MCF 10A (cell line): Measurements from ENCODE around the gene LMNTD1. TPM values are rescaled to one million over a fixed set of nuclear protein-coding genes. Genes with fewer than 3 reads are reported as not detected.

Experiments
- BruUV-seq: library from RNA; stranded (reverse); fragments of 400-500 nt; replicated peaks from 2 replicates; lab custom pipeline; 2021; lab: Mats Ljungman, UMichigan
- CTCF ChIA-PET: fragments of 300-600 bp; sonication (Branson Sonifier 250); formaldehyde crosslinking; extraction: SDS; loops from one replicate; lab custom pipeline; 2021; ENCODE audit warnings: antibody characterized with exemption, inconsistent platforms; lab: Yijun Ruan, JAX
- POLR2A ChIA-PET: fragments of 300-600, 350-650 bp; sonication (Branson Sonifier 250); formaldehyde crosslinking; extraction: SDS; loops from one replicate; lab custom pipeline; 2020; ENCODE audit warnings: antibody characterized with exemption, inconsistent platforms; lab: Yijun Ruan, JAX
- DNase-seq: peaks from one replicate; pipeline ENCODE4 v3.0.0-alpha.2; 2018; ENCODE audit not compliant: unreplicated experiment
- H3K27ac Mint-ChIP-seq: one replicate; pipeline ENCODE4 v1.8.0; 2022; ENCODE audit warnings: mild to moderate bottlenecking, low read depth, mixed read lengths; ENCODE audit not compliant: unreplicated experiment
- H3K27me3 Mint-ChIP-seq: one replicate; pipeline ENCODE4 v1.8.0; 2022; ENCODE audit warnings: mixed read lengths; ENCODE audit not compliant: insufficient read depth, unreplicated experiment
- H3K36me3 Mint-ChIP-seq: one replicate; pipeline ENCODE4 v1.8.0; 2022; ENCODE audit warnings: mild to moderate bottlenecking, moderate library complexity, mixed read lengths; ENCODE audit not compliant: insufficient read depth, unreplicated experiment
- H3K4me1 Mint-ChIP-seq: one replicate; pipeline ENCODE4 v1.8.0; 2022; ENCODE audit warnings: mixed read lengths; ENCODE audit not compliant: insufficient read depth, unreplicated experiment
- H3K4me3 Mint-ChIP-seq: one replicate; pipeline ENCODE4 v1.8.0; 2022; ENCODE audit warnings: mild to moderate bottlenecking, moderate library complexity, mixed read lengths; ENCODE audit not compliant: unreplicated experiment
- H3K9me3 Mint-ChIP-seq: one replicate; pipeline ENCODE4 v1.8.0; 2022; ENCODE audit warnings: mixed read lengths; ENCODE audit not compliant: unreplicated experiment
- intact Hi-C: fragments of 100-400 bp; cut with micrococcal nuclease; formaldehyde crosslinking; loops from 2 replicates; pipeline ENCODE4 v1.14.1; 2022
- total RNA-seq: library from RNA; stranded (reverse); gene quantifications from 2 replicates; pipeline ENCODE4 v1.2.3, GENCODE V29; 2022
- TF ChIP-seq, protein P1 (sequence below): fragments of 200-600 bp; IDR thresholded peaks from one replicate; pipeline ENCODE4 v1.8.0; 2022; ENCODE audit warnings: antibody characterized with exemption, mild to moderate bottlenecking; ENCODE audit not compliant: unreplicated experiment

The LMNTD1 gene
- total RNA-seq, 1 experiment from 2014 or later = not detected

DNA sequence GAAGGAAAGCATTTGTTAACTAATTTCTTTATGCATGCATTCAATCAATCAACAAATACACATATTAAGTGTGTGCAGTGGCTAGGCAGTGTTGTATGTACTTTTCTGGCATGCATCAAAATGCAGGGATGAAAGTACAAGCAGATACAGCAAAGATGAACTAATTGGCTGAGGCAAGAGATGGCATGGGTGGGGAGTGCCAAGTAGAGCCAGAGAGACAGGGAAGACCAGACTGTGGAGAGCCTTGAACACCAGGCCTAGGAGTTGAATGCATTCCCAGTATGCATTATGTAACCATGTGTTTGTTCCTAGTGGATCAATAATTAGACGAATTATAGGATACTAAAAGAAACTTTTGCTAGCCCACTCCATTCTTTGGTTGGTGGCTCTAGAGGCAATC is 17.3 kb upstream of the LMNTD1 start:
- peaks cover 7% of the 10 kb centered on the region for H3K9me3 Mint-ChIP-seq
- TF ChIP-seq, protein P1, sequence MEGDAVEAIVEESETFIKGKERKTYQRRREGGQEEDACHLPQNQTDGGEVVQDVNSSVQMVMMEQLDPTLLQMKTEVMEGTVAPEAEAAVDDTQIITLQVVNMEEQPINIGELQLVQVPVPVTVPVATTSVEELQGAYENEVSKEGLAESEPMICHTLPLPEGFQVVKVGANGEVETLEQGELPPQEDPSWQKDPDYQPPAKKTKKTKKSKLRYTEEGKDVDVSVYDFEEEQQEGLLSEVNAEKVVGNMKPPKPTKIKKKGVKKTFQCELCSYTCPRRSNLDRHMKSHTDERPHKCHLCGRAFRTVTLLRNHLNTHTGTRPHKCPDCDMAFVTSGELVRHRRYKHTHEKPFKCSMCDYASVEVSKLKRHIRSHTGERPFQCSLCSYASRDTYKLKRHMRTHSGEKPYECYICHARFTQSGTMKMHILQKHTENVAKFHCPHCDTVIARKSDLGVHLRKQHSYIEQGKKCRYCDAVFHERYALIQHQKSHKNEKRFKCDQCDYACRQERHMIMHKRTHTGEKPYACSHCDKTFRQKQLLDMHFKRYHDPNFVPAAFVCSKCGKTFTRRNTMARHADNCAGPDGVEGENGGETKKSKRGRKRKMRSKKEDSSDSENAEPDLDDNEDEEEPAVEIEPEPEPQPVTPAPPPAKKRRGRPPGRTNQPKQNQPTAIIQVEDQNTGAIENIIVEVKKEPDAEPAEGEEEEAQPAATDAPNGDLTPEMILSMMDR = no peak
- H3K36me3 Mint-ChIP-seq = no peaks in the 10 kb centered on the region
- no peaks in the 10 kb centered on the region for H3K27me3 Mint-ChIP-seq
- no peaks in the 10 kb centered on the region for H3K4me1 Mint-ChIP-seq
- no peak overlapping the region for H3K27ac Mint-ChIP-seq
- POLR2A ChIA-PET = no interaction called here
- no peak for DNase-seq
- intact Hi-C loops = no loop called here
- no peak overlapping the region for H3K4me3 Mint-ChIP-seq
- CTCF ChIA-PET = interaction anchor here (0.5 kb wide), 1 partner anchor 447 kb away, joined by 3 read pairs; no protein-coding TSS in a partner anchor
- BruUV-seq = no TSS peak

DNA sequence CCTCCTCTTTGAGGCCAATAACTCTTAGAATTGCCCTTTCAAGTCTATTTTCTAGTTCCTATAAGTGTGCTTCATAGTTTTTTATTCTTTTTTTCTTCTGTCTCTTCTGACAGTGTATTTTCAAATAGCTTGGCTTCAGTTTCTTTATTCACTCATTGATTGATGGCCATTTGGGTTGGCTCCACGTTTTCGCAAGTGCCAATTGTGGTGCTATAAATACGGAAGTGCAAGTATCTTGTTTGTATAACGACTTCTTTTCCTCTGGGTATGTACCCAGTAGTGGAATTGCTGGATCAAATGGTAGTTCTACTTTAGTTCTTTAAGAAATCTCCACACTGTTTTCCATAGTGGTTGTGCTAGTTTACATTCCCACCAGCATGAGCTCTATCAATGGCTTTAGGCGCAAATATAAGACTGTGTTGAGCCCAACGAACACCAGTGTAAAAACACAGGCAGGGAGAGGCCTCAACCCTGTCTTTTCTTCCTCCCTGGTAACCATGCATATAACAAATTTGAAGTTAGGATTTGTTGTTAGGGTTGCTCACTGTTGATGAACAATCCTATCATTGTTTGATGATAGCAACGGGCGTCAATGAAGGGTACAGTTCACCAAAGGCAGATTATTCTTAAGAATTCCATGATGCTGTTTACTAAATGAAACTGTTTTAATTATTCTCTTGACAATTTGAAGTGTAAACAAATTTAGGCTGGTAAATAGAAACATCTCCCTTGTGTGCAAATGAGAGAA is 13.3 kb upstream of the LMNTD1 start:
- no peaks in the 10 kb centered on the region for H3K27me3 Mint-ChIP-seq
- H3K4me3 Mint-ChIP-seq = no peak overlapping the region
- no TSS peak for BruUV-seq
- no peaks in the 10 kb centered on the region for H3K4me1 Mint-ChIP-seq
- POLR2A ChIA-PET = interaction anchor here (0.9 kb wide), 1 partner anchor 16 kb away, joined by 3 read pairs; no protein-coding TSS in a partner anchor
- no peak overlapping the region for H3K27ac Mint-ChIP-seq
- H3K36me3 Mint-ChIP-seq = no peaks in the 10 kb centered on the region
- intact Hi-C loops = no loop called here
- DNase-seq = no peak
- peaks cover 7% of the 10 kb centered on the region for H3K9me3 Mint-ChIP-seq
- TF ChIP-seq, protein P1 = no peak
- CTCF ChIA-PET = interaction anchor here (0.5 kb wide), 1 partner anchor 452 kb away, joined by 3 read pairs; no protein-coding TSS in a partner anchor

DNA sequence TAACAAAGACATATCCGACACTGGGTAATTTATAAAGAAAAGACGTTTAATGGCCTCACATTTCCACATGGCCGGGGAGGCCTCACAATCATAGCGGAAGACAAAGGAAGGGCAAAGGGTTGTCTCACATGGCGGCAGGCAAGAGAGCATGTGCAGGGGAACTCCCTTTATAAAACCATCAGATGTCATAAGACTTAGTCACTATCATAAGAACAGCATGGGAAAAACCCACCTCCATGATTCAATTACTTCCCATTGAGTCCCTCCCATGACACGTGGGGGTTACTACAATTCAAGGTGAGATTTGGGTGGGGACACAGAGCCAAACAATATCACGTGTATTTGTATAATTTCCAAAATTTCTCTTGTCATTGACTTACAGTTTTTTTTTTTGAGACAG is 5.5 kb upstream of the LMNTD1 start:
- Mint-ChIP-seq H3K4me3 (no peak overlapping the region), H3K27ac (peak overlapping the region; percentile 42), H3K36me3 (no peaks in the 10 kb centered on the region), H3K9me3 (no peaks in the 10 kb centered on the region), H3K4me1 (peaks cover 9% of the 10 kb centered on the region), H3K27me3 (no peaks in the 10 kb centered on the region)
- no TSS peak for BruUV-seq
- intact Hi-C loops = loop anchor here (5.0 kb wide), 1 partner anchor 121 kb away; no protein-coding TSS in a partner anchor
- ChIA-PET POLR2A (no interaction called here), CTCF (interaction anchor here (1.6 kb wide), 1 partner anchor 119 kb away, joined by 6 read pairs; no protein-coding TSS in a partner anchor)
- DNase-seq = peak; percentile 16
- TF ChIP-seq, protein P1 = no peak

DNA sequence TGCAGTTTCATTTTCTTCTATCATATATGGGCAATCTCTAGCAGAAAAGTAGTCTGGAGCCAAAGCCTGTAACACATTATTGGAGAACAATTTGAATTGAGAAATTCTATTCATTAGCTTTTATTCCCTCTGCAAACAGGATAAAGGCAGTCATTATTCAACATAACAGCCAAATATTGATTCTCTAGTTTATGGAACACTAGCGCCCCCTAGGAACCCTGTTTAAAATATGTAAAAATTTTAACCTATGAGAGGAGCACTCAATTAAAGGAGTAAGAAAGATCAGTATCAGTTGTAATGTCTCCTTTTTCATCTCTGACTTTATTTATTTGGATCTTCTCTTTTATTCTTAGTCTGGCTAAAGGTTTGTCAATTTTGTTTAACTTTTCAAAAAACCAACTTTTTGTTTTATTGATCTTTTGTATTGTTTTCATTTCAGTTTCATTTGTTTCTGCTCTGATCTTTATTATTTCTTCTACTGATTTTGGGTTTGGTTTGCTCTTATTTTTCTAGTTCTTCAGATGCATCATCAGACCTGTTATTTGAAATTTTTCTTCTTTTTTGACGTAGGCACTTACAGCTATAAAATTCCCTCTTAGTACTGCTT is 4.8 kb upstream of the LMNTD1 start:
- H3K27me3 Mint-ChIP-seq = no peaks in the 10 kb centered on the region
- peaks cover 9% of the 10 kb centered on the region for H3K4me1 Mint-ChIP-seq
- peak overlapping the region; percentile 42 for H3K27ac Mint-ChIP-seq
- ChIA-PET CTCF (interaction anchor here (0.6 to 1.6 kb wide), 4 partner anchors 26 to 149 kb away, joined by 3 to 6 read pairs (median 3); no protein-coding TSS in a partner anchor), POLR2A (interaction anchor here (0.7 kb wide), 1 partner anchor 58 kb away, joined by 3 read pairs; no protein-coding TSS in a partner anchor)
- intact Hi-C loops = loop anchor here (5.0 kb wide), 1 partner anchor 121 kb away; no protein-coding TSS in a partner anchor
- peak; percentile 64 for DNase-seq
- no TSS peak for BruUV-seq
- TF ChIP-seq, protein P1 = peak; percentile 56
- no peaks in the 10 kb centered on the region for H3K36me3 Mint-ChIP-seq
- no peaks in the 10 kb centered on the region for H3K9me3 Mint-ChIP-seq
- no peak overlapping the region for H3K4me3 Mint-ChIP-seq
